Thyroid gland (tissue), 4 donors: Measurements from ENCODE around the gene ADRA1B. TPM values are rescaled to one million over a fixed set of nuclear protein-coding genes. Genes with fewer than 3 reads are reported as not detected.
A peak's percentile ranks its signal among the peaks of the same experiment; 100 is the strongest.
"Not testable (repeated sequence)": the region's sequence is repeated elsewhere in the genome, so short reads cannot be mapped to it uniquely, and the experiment has no call there.

Source experiments
- DNase-seq, 2 donors: peaks; one replicate each; pipeline ENCODE4 v3.0.0-alpha.2; 2019
- H3K27ac ChIP-seq, 3 donors: fragments of 200-600 bp; sonication (generic); 1 replicate in 2 of 3; 2 replicates in 1 of 3; pipeline ENCODE4 v1.5.1; 2016 to 2019; ENCODE audit warnings: mild to moderate bottlenecking in 1 of 3, moderate library complexity in 1 of 3
- H3K27me3 ChIP-seq: fragments of 200-600 bp; sonication (generic); one replicate; pipeline ENCODE4 v1.5.1; 2019
- H3K36me3 ChIP-seq, 2 donors: fragments of 200-600 bp; sonication (generic); one replicate each; pipeline ENCODE4 v1.5.1; 2016 to 2019
- H3K4me1 ChIP-seq, 2 donors: fragments of 200-600 bp; sonication (generic); one replicate each; pipeline ENCODE4 v1.5.1; 2017 to 2019
- H3K4me3 ChIP-seq, 3 donors: fragments of 200-600 bp; sonication (generic); replicated peaks in 1 of 3; 1 replicate in 2 of 3; 2 replicates in 1 of 3; pipeline ENCODE4 v1.5.1; 2016; ENCODE audit warnings: mild to moderate bottlenecking in 1 of 3
- H3K9me3 ChIP-seq: fragments of 200-600 bp; sonication (generic); one replicate; pipeline ENCODE4 v1.5.1; 2017
- POLR2A ChIP-seq, 2 donors: fragments of 450-650 bp; IDR thresholded peaks; one replicate each; pipeline ENCODE4 v1.6.1; 2017; ENCODE audit warnings: antibody characterized with exemption in 2 of 2, mild to moderate bottlenecking in 2 of 2, moderate library complexity in 1 of 2
- WGBS, 2 donors: methylation state at CpG; one replicate each; pipeline ENCODE4 v1.1.5; 2017; 5-methylcytosine and 5-hydroxymethylcytosine counted together
- intact Hi-C: fragments of 100-400 bp; cut with DNase I; formaldehyde crosslinking; loops from one replicate; pipeline ENCODE4 v1.15.1; 2023
- total RNA-seq, 4 donors: library from RNA; depleted of rRNA; stranded (reverse); fragments of >200 nt; gene quantifications; one replicate each; pipeline ENCODE4 v1.2.3, GENCODE V29; 2016
- TF ChIP-seq, protein P1 (sequence below), 6 experiments: fragments of 200-600 bp in 3 of 6; fragments of 450-650 bp in 3 of 6; sonication (generic) in 3 of 6; IDR thresholded peaks; one replicate each; pipeline ENCODE4 v1.5.1; 2016 to 2019; ENCODE audit warnings: antibody characterized with exemption in 6 of 6, mild to moderate bottlenecking in 2 of 6, inconsistent platforms in 1 of 6, moderate library complexity in 1 of 6

ADRA1B gene
- total RNA-seq, 4 donors from 2014 or later: 1.2 to 13.2 (median 3.1) TPM

DNA sequence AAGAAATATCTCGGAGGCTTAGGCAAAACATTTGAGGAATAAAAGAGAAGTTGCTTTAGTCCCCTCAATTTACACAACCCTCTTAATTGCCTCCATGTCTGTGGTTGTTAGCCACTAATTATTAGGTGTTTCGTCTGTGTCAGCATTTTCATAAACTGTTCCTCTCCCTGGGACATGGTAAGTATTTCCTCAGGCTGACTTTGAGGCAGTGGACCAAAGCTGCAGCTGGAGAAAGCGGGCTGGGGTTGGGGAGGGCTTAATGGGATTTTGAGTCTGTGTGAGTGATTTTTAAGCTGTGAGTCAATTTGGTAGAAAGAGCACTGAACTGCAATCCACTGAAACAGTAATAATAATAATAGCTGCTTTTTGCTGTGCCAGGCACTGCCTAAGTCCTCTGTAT, 79.6 kb downstream of the ADRA1B start:
- no peak overlapping the region for H3K4me3 ChIP-seq
- H3K27me3 ChIP-seq: no peaks in the 10 kb centered on the region
- H3K4me1 ChIP-seq: no peaks in the 10 kb centered on the region
- no peak overlapping the region for H3K27ac ChIP-seq
- WGBS, 2 donors: 84% methylated on average over 3 of the region's 3 CpGs
- no peak for DNase-seq
- intact Hi-C loops: no loop called here
- no peaks in the 10 kb centered on the region for H3K36me3 ChIP-seq
- H3K9me3 ChIP-seq: no peaks in the 10 kb centered on the region
- TF ChIP-seq, protein P1, sequence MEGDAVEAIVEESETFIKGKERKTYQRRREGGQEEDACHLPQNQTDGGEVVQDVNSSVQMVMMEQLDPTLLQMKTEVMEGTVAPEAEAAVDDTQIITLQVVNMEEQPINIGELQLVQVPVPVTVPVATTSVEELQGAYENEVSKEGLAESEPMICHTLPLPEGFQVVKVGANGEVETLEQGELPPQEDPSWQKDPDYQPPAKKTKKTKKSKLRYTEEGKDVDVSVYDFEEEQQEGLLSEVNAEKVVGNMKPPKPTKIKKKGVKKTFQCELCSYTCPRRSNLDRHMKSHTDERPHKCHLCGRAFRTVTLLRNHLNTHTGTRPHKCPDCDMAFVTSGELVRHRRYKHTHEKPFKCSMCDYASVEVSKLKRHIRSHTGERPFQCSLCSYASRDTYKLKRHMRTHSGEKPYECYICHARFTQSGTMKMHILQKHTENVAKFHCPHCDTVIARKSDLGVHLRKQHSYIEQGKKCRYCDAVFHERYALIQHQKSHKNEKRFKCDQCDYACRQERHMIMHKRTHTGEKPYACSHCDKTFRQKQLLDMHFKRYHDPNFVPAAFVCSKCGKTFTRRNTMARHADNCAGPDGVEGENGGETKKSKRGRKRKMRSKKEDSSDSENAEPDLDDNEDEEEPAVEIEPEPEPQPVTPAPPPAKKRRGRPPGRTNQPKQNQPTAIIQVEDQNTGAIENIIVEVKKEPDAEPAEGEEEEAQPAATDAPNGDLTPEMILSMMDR (IDR thresholded peaks at IDR 0.05): no peak
- no peak for TF ChIP-seq POLR2A (IDR thresholded peaks at IDR 0.05)

DNA sequence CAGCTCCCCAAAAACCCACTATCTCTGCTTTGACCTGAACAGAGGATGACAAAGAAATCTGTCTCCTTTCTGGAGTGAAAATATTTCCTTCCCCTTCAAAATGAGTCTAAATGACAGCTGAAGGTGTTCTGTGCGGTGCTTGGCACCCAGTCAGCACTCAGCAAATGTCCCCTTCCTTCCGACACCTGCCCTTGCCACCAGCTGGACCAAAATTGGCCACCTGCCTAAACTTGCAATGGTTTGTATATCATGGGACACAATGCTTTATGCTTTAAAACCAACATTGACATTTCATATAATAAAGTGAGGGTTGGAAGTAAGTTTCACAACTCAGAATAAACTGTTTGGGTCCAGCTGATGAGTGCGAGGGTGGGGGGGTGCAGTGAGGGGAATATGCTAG, 85.2 kb downstream of the ADRA1B start:
- Histone ChIP-seq H3K4me1 (no peaks in the 10 kb centered on the region), H3K36me3 (no peaks in the 10 kb centered on the region), H3K9me3 (no peaks in the 10 kb centered on the region), H3K4me3 (no peak overlapping the region), H3K27me3 (no peaks in the 10 kb centered on the region), H3K27ac (no peak overlapping the region)
- TF ChIP-seq POLR2A (IDR thresholded peaks at IDR 0.05): no peak
- TF ChIP-seq, protein P1 (IDR thresholded peaks at IDR 0.05): no peak
- 75 to 80% methylated on average over 3 of the region's 3 CpGs for WGBS, 2 donors
- intact Hi-C loops: no loop called here
- no peak for DNase-seq

DNA sequence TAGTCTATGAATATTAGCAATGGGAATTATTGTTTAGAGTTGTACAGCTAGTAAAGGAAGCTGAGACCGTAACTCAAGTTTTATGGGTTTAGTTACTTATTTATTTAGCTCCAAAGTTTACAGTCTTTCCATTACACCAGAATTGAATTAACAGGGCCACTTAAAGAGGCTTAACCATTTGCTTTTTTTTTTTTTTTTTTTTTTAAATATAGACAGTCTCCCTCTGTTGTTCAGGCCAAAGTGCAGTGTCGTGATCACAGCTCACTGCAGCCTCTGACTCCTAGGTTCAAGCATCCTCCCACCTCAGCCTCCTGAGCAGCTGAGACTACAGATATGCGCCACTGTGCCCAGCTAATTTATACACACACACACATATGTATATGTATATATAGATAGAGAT, 91.2 kb downstream of the ADRA1B start:
- TF ChIP-seq, protein P1 (IDR thresholded peaks at IDR 0.05): no peak
- no peak for TF ChIP-seq POLR2A (IDR thresholded peaks at IDR 0.05)
- WGBS, 2 donors: 85 to 96% methylated on average over 3 of the region's 3 CpGs
- no peaks in the 10 kb centered on the region for H3K9me3 ChIP-seq
- H3K27ac ChIP-seq: no peak overlapping the region
- no peaks in the 10 kb centered on the region for H3K36me3 ChIP-seq
- no peaks in the 10 kb centered on the region for H3K27me3 ChIP-seq
- DNase-seq: no peak
- H3K4me1 ChIP-seq: peaks cover 7 to 17% of the 10 kb centered on the region in 2 donors
- intact Hi-C loops: no loop called here
- H3K4me3 ChIP-seq: no peak overlapping the region

DNA sequence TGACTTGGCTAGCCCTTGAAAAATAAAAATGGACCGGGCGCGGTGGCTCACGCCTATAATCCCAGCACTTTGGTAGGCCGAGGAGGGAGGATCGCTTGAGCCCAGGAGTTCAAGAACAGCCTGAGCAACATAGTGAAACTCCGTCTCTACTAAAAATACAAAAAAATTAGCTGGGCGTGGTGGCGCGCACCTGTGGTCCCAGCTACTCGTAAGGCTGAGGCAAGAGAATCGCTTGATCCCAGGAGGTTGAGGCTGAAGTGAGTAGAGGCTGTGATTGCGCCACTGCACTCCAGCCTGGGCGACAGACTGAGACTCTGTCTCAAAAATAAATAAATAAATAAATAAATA, 92.2 kb downstream of the ADRA1B start:
- Histone ChIP-seq H3K27ac (peak overlapping the region in 2 of 3 donors; percentile 49 to 79), H3K4me1 (peaks cover 7 to 17% of the 10 kb centered on the region in 2 donors)
- H3K9me3 ChIP-seq, H3K27me3 ChIP-seq, intact Hi-C loops, H3K4me3 ChIP-seq, H3K36me3 ChIP-seq: not testable (repeated sequence)
- DNase-seq: peak in 1 of 2 donors; percentile 3
- 81 to 82% methylated on average over 14 of the region's 14 CpGs for WGBS, 2 donors

DNA sequence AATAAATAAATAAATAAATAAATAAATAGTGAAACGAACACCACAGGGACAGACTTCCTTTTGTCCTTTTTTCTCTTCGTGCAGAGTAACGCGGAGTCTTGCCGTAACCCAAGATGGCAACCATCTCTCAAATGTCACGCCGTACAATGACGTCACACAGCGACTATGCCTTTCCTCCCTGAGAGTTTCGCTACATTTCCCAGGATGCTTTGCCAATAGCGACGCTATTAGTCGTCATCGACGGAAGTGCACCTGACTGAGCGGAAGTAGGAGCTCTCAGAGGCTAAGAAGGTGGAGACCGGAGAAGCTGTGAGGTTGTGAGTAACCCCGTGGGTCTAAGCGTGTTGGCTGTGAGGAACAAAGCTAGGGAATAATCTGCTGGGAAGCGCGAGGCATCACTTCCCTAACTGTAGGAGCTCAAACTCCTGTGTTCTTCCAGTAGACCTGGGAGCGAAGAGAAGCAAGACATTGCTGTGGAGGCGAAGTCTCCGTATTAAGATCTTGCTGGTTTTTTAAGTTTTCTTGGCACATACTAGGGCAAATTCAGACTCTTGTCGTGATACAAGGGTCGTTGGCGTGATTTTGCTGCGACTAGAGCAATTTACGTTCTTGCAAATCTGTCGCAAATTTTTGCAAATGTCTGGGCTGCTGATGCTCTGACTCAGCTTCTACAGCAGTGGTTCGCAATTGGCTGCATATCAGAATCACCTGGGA, 92.8 kb downstream of the ADRA1B start, which contains the start of gene TTC1:
Gene TTC1 (plus strand): TSS at position 263 of the 714 bp plus-strand sequence. CDS start 1,390 bp downstream, outside the sequence.
- Histone ChIP-seq H3K27me3 (no peaks in the 10 kb centered on the region), H3K4me1 (peaks cover 7 to 17% of the 10 kb centered on the region in 2 donors), H3K27ac (peak within 1 kb of the TSS; percentile 49 to 79 (median 73)), H3K4me3 (peak within 1 kb of the TSS; percentile 27 to 95 (median 47)), H3K36me3 (peaks cover 0 to 4% of the 10 kb centered on the region in 2 donors), H3K9me3 (no peaks in the 10 kb centered on the region)
- TF ChIP-seq POLR2A (IDR thresholded peaks at IDR 0.05): peak; percentile 56 to 87
- TF ChIP-seq, protein P1 (IDR thresholded peaks at IDR 0.05): no peak
- intact Hi-C loops: no loop called here
- WGBS, 2 donors: 0% methylated on average over 31 of the region's 31 CpGs
- peak; percentile 97 for DNase-seq
